ENCODE results near the gene DTNBP1.
A peak's percentile ranks its signal among the peaks of the same experiment; 100 is the strongest.

The DTNBP1 gene

DNA sequence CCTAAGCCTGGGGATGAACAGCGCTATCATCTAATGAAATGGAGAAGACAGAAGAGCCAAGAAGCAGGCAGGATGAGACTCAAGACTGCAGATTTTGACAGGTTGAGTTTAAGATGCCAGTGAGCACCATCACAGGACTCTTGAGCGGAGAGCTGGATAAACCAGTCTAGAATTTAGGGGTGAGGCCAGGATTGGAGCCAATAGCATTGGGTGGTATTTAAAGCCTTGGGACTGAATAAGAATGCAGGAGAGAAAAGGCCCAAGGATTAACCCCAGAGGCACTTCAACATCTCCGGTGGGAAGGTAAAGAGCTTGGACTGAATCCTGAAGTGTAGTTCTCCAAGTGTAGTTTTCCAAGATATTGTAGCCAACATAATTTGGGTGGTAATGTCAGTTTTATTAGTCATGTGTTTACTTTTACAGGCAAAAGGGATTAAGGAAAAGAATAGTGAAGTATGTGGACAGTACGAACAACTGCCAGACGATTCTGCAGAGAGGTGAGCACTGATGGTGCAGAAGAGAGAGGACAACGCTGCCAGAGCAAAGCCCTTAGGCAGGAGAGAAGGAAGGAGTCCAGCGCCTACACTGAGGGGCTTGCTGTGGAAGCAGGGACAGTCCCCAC is 85.2 kb downstream of the DTNBP1 start:
- no peak overlapping the region for H3K27ac Mint-ChIP-seq
- DNase-seq = no peak
- peaks cover 33% of the 10 kb centered on the region for H3K36me3 Mint-ChIP-seq (ENCODE audit: low read depth)
- no peaks in the 10 kb centered on the region for H3K9me3 Mint-ChIP-seq
- H3K27me3 Mint-ChIP-seq = no peaks in the 10 kb centered on the region
- no peak overlapping the region for H3K4me3 Mint-ChIP-seq
- peaks cover 12% of the 10 kb centered on the region for H3K4me1 Mint-ChIP-seq (ENCODE audit: low read depth)

DNA sequence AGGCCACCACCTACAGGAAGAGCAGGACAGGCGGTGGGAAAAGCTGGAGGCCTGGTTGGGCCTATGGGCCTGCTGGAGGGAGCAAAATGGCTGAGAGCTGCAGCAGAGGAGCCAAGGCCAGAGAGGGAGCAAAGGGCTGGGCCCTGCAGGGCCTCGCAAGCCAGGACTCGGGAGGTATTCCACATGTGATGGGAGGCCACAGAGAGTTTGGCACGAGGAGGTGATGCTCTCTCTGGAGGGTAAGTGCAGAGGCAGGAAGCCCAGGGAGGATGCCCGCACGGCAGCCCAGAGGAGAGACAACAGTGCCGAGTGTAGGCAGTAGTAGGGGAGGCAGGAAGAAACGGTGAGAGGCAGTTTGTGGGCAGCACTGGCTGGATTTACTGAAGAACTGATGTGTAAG is 85.7 kb downstream of the DTNBP1 start:
- no peak for DNase-seq
- H3K4me1 Mint-ChIP-seq (ENCODE audit: low read depth) = peaks cover 12% of the 10 kb centered on the region
- no peaks in the 10 kb centered on the region for H3K9me3 Mint-ChIP-seq
- H3K36me3 Mint-ChIP-seq (ENCODE audit: low read depth) = peaks cover 39% of the 10 kb centered on the region
- H3K27me3 Mint-ChIP-seq = no peaks in the 10 kb centered on the region
- no peak overlapping the region for H3K27ac Mint-ChIP-seq
- H3K4me3 Mint-ChIP-seq = no peak overlapping the region

DNA sequence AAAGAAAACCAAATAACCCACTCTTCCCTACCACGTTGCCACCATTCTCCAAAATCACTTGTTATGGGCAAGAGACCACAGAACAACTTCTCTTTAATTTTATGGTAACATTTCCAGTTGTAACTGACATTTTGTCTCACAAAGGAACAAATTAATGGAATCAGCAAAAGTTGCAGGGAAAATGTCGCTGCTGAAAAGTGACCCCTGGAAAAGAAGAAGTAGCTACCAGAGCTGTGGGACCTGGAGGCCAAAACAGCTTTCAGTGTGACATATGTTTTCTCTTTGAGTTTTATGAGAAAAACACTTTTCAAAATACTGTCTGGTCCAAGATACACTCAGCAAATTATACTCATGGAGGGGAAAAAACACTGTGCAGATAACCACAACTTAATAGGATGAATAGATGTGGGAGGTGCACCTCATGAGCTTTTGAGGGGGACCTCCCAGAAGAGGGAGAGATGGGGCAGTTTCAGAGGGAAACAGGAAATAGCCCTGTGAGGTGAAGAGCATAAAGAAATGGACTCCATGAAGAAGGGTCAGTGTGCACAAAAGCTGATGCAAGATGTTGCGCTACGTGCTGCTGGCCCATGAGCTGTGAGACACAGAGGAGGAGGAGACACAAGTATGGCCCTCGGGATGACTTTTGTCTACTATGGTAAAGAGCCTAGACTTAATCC is 87.3 kb downstream of the DTNBP1 start:
- Mint-ChIP-seq H3K36me3 (ENCODE audit: low read depth) (peaks cover 42% of the 10 kb centered on the region), H3K4me3 (no peak overlapping the region), H3K9me3 (no peaks in the 10 kb centered on the region), H3K27ac (peak overlapping the region; percentile 54), H3K27me3 (no peaks in the 10 kb centered on the region), H3K4me1 (ENCODE audit: low read depth) (peaks cover 12% of the 10 kb centered on the region)
- DNase-seq = no peak

DNA sequence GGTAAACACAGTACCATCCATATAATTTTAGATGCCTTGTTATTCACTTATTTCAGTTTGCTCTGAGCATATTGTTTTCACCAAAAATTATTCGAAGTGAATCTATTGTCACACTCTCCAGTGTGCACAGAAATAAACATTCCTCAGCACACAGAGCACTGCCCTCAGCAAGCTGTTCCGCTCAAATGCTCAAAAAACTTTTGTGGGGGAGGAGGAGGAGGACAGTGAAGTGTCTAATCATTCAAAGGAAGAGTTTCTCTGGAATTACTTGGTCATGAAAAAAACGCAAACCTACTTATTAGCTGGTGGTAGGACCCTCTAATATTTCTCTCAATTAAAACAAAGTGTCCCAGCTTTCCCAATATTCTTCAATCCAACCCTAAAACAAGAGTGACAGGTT is 88.3 kb downstream of the DTNBP1 start:
- DNase-seq = no peak
- no peaks in the 10 kb centered on the region for H3K9me3 Mint-ChIP-seq

DNA sequence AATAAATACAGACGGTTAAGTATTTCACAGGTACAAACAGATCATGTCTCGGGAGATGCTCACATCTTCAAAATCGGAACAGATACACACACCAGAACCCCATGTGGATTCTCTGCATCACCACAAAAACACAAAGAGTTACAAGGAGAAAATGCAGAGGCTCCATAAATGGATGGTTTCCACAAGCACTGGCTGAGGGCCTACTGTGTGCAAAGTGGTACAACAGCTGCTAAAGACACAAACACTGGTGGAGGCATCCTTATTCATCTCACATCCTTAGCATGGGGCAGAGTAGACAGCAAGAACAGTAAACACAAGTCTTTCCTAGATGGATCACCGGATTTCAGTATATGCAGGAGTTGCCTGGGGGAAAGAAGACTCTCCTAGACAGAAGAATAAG is 88.8 kb downstream of the DTNBP1 start:
- H3K27me3 Mint-ChIP-seq = no peaks in the 10 kb centered on the region
- H3K27ac Mint-ChIP-seq = no peak overlapping the region
- H3K36me3 Mint-ChIP-seq (ENCODE audit: low read depth) = peaks cover 44% of the 10 kb centered on the region

More for the DNA sequence above, 88.3 kb downstream of the DTNBP1 start:
- H3K27me3 Mint-ChIP-seq = no peaks in the 10 kb centered on the region
- peaks cover 43% of the 10 kb centered on the region for H3K36me3 Mint-ChIP-seq (ENCODE audit: low read depth)
- H3K4me1 Mint-ChIP-seq (ENCODE audit: low read depth) = peaks cover 20% of the 10 kb centered on the region
- no peak overlapping the region for H3K27ac Mint-ChIP-seq
- no peak overlapping the region for H3K4me3 Mint-ChIP-seq

DNA sequence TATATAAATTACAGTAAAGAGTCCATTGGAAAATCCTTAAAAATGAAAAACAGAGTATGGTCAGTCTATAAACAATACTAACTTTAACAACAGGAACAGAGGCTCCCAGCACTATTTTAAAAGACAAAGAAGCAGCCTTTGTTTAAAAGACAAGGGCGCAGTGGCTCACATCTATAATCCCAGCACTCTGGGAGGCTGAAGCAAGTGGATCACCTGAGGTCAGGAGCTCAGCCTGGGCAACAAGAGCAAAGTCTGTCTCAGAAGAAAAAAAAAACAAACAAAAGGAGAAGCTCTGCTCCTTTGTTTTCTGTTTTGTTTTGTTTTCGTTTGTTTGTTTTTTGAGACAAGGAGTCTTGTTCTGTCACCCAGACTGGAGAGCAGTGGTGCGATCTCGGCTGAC is 89.4 kb downstream of the DTNBP1 start:
- peaks cover 19% of the 10 kb centered on the region for H3K4me1 Mint-ChIP-seq (ENCODE audit: low read depth)
- peaks cover 43% of the 10 kb centered on the region for H3K36me3 Mint-ChIP-seq (ENCODE audit: low read depth)
- no peaks in the 10 kb centered on the region for H3K27me3 Mint-ChIP-seq
- H3K27ac Mint-ChIP-seq = no peak overlapping the region
- no peaks in the 10 kb centered on the region for H3K9me3 Mint-ChIP-seq
- DNase-seq = no peak
- no peak overlapping the region for H3K4me3 Mint-ChIP-seq

More for the DNA sequence above, 88.8 kb downstream of the DTNBP1 start:
- Mint-ChIP-seq H3K9me3 (no peaks in the 10 kb centered on the region), H3K4me1 (ENCODE audit: low read depth) (peaks cover 22% of the 10 kb centered on the region), H3K4me3 (no peak overlapping the region)
- no peak for DNase-seq

DNA sequence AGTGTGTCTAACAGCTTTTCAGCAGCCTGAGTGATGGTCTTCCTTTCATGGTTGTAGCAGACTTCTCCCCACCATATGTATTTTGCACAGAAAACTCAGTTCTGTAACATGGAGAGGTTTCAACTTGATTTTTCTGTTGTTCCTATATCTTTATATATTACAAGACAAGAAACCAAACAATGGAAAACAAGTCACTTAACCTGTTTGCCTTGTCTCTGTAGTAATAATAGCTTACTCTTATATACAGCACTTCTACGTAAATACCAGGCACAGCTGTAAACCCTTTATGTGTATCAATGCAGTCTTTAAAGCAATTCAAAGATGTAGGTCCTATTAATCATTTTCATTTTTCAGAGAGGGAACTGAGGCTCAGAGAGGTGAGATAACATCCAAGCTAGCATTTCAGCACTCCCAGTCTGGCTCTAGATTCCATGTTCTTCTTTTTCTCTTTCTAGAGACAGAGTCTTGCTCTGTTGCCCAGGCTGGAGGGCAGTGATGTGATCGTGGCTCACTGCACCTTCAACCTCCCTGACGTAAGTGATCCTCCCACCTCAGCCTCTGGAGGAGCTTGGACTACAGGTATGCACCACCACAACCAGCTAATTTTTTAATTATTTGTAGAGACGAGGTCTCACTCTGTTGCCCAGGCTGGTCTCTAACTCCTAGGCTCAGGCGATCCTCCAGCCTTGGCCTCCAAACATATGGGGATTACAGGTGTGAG is 90.4 kb downstream of the DTNBP1 start:
- Mint-ChIP-seq H3K36me3 (ENCODE audit: low read depth) (peaks cover 37% of the 10 kb centered on the region), H3K4me1 (ENCODE audit: low read depth) (peaks cover 17% of the 10 kb centered on the region), H3K27me3 (no peaks in the 10 kb centered on the region), H3K4me3 (no peak overlapping the region), H3K9me3 (no peaks in the 10 kb centered on the region), H3K27ac (no peak overlapping the region)
- DNase-seq = no peak

DNA sequence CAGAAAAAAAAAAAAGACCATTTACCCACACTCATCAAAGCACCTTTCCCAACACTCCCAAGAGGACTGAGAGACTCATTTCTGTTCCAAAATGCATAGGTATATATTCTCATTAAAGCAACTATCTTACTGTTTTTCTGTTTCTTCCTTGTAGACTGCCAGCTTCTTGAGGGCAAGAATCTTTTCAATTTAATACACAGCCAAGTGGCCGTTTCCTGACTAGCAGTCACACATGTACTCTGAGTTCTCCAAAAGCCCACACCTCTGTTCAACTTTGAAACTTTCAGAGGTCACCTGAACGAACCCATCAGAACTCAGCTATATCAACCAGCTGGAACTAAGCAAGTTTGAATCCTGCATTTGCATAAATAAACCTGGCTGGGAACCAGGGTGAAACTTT is 92.7 kb downstream of the DTNBP1 start:
- Mint-ChIP-seq H3K4me3 (no peak overlapping the region), H3K9me3 (no peaks in the 10 kb centered on the region), H3K36me3 (ENCODE audit: low read depth) (peaks cover 37% of the 10 kb centered on the region), H3K27me3 (no peaks in the 10 kb centered on the region), H3K27ac (no peak overlapping the region), H3K4me1 (ENCODE audit: low read depth) (peaks cover 11% of the 10 kb centered on the region)
- DNase-seq = no peak

DNA sequence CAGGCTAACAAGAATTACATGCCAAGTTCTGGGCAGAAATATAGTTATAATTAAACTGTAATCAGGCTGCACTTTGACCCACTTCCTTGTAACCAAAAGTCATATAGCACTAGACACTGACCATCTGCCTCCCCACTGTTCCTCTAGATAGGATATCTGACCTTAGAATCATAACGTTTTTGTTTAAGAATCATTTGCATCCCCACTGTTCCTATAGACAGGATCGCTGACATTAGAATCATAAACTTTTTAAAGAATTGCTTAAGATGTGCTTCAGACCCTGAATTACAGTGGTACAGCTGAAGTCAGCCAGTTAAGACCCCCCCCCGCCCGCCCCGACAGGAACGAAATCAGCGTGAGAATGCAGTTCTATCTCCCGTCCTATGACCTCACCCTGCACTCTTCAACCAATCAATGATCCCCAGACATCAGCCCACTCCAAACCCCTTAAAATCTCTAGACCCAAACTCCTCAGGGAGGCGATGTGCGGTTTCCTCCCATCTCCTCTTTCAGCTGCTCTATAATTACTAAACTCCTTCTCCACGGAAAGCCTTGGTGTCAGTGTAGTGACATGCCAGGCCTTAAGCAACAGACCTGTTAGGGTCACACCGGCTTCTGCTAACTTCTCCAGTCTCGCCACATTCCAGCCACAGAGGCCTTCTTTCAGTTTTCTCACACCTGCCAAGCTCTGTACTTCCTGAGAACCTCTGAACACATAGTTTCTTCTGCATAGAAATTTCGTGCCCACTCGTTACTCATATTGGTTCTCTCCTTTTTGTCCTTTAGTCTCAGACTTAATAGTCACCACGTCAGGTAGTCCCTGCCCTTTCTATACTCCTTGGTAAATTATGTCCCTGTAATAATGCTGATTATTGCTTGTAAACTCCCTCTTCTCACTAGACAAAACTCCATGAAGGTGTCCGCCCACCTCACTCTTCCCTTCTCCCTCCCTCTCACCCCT is 93.5 kb downstream of the DTNBP1 start:
- H3K9me3 Mint-ChIP-seq = no peaks in the 10 kb centered on the region
- H3K27ac Mint-ChIP-seq = peak overlapping the region; percentile 5
- no peak for DNase-seq
- no peaks in the 10 kb centered on the region for H3K27me3 Mint-ChIP-seq
- H3K4me3 Mint-ChIP-seq = no peak overlapping the region
- peaks cover 32% of the 10 kb centered on the region for H3K36me3 Mint-ChIP-seq (ENCODE audit: low read depth)
- peaks cover 10% of the 10 kb centered on the region for H3K4me1 Mint-ChIP-seq (ENCODE audit: low read depth)

DNA sequence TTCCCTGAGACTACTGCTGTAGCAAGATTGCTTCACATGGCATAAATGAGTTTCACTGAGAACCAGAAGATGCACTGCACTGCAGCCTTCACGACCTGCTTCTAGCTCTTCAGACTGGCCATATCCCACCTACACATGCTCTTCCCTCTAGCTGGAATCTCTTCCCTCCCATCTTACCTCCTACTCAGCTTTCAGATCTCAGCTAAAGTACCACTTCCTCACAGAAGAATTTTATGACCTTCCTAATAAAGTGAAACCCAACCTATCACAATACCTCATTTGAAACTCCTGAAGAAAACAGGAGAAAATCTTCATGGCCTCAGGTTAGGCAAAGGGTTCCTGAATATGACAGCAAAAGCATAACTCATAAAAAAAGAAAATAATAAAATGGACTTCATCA is 99.9 kb downstream of the DTNBP1 start:
- H3K27ac Mint-ChIP-seq = no peak overlapping the region
- no peaks in the 10 kb centered on the region for H3K27me3 Mint-ChIP-seq
- peaks cover 8% of the 10 kb centered on the region for H3K36me3 Mint-ChIP-seq (ENCODE audit: low read depth)
- no peak overlapping the region for H3K4me3 Mint-ChIP-seq
- H3K4me1 Mint-ChIP-seq (ENCODE audit: low read depth) = peaks cover 2% of the 10 kb centered on the region
- no peak for DNase-seq
- H3K9me3 Mint-ChIP-seq = no peaks in the 10 kb centered on the region

DNA sequence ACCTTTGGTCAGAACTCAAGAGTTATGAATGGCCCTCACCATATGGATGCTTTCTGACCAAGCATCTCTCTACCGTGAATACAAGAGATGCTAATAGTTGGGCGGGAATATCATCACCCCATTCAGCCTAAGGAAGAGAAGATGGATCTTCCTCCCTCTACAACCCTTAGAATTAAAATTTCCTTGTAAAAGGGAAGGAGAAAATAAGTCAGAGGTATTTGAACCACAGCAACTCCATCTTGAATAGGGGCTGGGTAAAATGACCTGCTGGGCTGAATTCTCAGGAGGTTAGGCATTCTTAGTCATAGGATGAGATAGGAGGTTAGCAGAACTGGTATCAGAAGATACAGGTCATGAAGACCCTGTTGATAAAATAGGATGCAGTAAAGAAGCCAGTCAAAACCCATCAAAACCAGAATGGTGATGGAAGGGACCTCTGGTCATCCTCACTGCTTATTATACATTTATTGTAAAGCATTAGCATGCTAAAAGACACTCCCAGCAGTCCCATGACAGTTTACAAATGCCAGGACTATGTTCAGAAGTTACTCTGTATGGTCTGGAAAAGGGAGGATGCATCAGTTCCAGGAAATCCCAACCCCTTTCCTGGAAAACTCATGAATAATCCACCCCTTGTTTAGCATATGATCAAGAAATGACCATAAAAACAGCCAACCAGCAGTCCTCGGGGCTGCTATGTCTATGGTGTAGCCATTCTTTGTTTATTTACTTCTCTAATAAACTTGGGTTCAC is 101.2 kb downstream of the DTNBP1 start:
- H3K27me3 Mint-ChIP-seq = no peaks in the 10 kb centered on the region
- peaks cover 5% of the 10 kb centered on the region for H3K36me3 Mint-ChIP-seq (ENCODE audit: low read depth)
- no peak for DNase-seq
- H3K9me3 Mint-ChIP-seq = no peaks in the 10 kb centered on the region
- no peak overlapping the region for H3K27ac Mint-ChIP-seq
- H3K4me1 Mint-ChIP-seq (ENCODE audit: low read depth) = peaks cover 4% of the 10 kb centered on the region
- H3K4me3 Mint-ChIP-seq = no peak overlapping the region

DNA sequence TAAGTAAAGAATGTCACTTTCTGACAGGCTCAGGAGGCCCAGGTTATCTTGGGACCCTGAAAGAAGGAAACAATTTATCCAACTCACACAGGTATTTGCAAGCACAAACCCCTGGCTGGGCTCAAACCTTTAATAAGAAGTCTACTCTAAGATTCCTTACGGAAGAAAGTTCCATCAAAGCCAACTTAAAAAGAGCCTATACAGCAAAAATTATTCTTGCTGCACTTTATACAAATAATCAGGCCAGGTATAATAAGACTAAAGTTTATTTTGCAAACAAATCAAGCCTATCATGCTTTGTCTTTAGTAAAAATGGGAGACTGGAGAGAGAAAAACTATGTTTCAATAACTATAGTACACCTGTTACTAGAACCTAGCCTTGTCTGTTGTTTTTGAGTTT is 102.1 kb downstream of the DTNBP1 start:
- Mint-ChIP-seq H3K9me3 (no peaks in the 10 kb centered on the region), H3K4me3 (no peak overlapping the region), H3K27ac (no peak overlapping the region), H3K36me3 (ENCODE audit: low read depth) (peaks cover 3% of the 10 kb centered on the region), H3K27me3 (no peaks in the 10 kb centered on the region), H3K4me1 (ENCODE audit: low read depth) (peaks cover 5% of the 10 kb centered on the region)
- no peak for DNase-seq

DNA sequence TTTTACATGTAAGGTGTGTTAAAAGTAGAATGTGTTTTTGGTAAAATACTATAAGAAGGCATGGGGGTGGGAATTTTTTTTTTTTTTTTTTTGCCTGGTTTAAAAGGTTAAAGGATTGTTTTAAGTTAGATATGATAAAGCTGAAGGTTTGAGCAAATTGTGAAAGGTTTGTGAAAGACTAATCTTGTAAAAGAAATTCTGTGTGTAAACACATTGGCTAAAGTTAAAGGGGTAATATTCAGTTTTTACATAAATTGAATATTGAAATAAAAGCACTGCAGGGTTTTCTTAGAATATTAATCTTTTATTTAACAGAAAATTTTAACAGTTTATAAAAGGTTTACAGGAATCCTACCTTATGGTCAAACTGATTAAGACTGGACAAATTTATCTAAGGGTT is 105.7 kb downstream of the DTNBP1 start:
- H3K27me3 Mint-ChIP-seq = no peaks in the 10 kb centered on the region
- peaks cover 14% of the 10 kb centered on the region for H3K4me1 Mint-ChIP-seq (ENCODE audit: low read depth)
- no peak for DNase-seq
- H3K4me3 Mint-ChIP-seq = no peak overlapping the region
- peaks cover under 1% of the 10 kb centered on the region for H3K36me3 Mint-ChIP-seq (ENCODE audit: low read depth)
- H3K9me3 Mint-ChIP-seq = no peaks in the 10 kb centered on the region
- no peak overlapping the region for H3K27ac Mint-ChIP-seq

DNA sequence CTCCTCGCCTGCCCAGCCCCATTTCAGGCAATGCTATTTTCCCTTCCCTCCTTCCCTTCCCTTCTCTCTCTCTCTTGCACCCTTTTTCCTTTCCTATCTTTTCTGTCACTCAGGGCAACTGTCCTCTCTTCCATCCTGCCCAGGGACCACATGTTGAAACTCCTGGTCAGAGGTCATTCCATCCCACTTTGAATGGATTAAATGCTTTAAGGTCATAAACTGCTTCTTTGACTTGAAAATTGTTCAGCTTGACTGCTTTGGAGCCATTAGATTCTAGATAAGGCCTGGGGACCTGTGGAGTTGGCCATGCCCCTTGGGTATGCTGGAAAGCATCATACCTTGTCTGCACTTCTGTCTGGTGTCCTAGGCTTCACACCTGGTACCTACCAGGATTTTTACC is 106.1 kb downstream of the DTNBP1 start:
- H3K4me3 Mint-ChIP-seq = no peak overlapping the region
- peaks cover 5% of the 10 kb centered on the region for H3K36me3 Mint-ChIP-seq (ENCODE audit: low read depth)
- peak overlapping the region; percentile 13 for H3K27ac Mint-ChIP-seq
- no peak for DNase-seq
- peaks cover 18% of the 10 kb centered on the region for H3K4me1 Mint-ChIP-seq (ENCODE audit: low read depth)
- H3K27me3 Mint-ChIP-seq = no peaks in the 10 kb centered on the region
- H3K9me3 Mint-ChIP-seq = no peaks in the 10 kb centered on the region

Data from activated T-cell treated with anti-CD3 and anti-CD28 coated beads, Interleukin-2, amount 50 U/mL, for 24 hours (primary cell).